ENCODE data around the gene LAMA1.

The LAMA1 gene

GRCh38 chr18:7023581-7023980 lies 94.0 kb downstream of the LAMA1 start:
- no peak for DNase-seq (ENCODE audit: low read depth)
- no peak overlapping the region for H3K4me3 ChIP-seq (ENCODE audit: low read depth, low read length)
- TF ChIP-seq, protein P1, sequence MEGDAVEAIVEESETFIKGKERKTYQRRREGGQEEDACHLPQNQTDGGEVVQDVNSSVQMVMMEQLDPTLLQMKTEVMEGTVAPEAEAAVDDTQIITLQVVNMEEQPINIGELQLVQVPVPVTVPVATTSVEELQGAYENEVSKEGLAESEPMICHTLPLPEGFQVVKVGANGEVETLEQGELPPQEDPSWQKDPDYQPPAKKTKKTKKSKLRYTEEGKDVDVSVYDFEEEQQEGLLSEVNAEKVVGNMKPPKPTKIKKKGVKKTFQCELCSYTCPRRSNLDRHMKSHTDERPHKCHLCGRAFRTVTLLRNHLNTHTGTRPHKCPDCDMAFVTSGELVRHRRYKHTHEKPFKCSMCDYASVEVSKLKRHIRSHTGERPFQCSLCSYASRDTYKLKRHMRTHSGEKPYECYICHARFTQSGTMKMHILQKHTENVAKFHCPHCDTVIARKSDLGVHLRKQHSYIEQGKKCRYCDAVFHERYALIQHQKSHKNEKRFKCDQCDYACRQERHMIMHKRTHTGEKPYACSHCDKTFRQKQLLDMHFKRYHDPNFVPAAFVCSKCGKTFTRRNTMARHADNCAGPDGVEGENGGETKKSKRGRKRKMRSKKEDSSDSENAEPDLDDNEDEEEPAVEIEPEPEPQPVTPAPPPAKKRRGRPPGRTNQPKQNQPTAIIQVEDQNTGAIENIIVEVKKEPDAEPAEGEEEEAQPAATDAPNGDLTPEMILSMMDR (IDR thresholded peaks at IDR 0.05; ENCODE audit: low read depth, low read length, missing control alignments): no peak
- in situ Hi-C loops (cut with HindIII; ENCODE audit: low sequenced_read_pairs): no loop called here

GRCh38 chr18:7023063-7023580 lies 94.5 kb downstream of the LAMA1 start:
- H3K4me3 ChIP-seq (ENCODE audit: low read depth, low read length): no peak overlapping the region
- in situ Hi-C loops (cut with HindIII; ENCODE audit: low sequenced_read_pairs): no loop called here
- TF ChIP-seq, protein P1 (IDR thresholded peaks at IDR 0.05; ENCODE audit: low read depth, low read length, missing control alignments): no peak
- no peak for DNase-seq (ENCODE audit: low read depth)

DNA sequence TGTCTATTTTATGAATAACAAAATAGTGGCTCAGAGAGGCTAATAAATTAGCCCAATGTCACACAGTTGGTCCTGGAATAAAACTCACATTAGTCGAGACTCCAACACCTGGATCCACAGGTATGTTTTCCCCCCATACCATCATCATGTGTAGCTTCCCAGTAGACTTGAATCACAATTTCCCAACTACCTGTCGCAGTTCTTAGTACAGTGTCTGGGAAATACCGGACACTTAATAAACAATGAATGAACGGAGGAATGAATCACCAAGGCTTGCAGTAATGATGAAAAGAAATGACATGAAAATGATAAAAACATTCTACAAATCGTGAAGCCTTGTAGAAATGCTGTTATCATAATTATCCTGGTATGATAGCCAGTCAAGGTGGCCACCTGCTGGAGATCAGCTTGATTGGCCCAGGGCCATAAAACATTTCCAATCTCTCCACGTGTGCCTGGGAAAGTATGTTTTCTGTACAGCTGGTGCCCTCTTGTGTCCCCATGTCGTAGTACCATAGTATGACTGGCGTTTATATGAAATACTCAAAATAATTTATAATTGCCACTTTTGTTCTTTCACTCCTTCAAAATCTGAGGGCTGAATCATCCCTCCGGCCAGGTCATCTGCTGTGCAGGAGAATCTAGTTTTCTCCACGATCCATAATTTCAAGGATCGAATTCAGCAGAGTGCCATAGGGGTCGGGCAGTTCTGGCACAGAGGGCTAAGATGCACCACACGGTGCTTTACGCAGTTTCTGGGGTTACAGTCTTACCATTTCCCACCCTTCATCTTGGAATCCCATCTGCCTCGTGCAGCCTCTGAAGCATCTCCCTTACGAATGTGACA lies 95.4 kb downstream of the LAMA1 start:
- H3K4me3 ChIP-seq (ENCODE audit: low read depth, low read length): no peak overlapping the region
- TF ChIP-seq, protein P1 (IDR thresholded peaks at IDR 0.05; ENCODE audit: low read depth, low read length, missing control alignments): peak; percentile 39
- in situ Hi-C loops (cut with HindIII; ENCODE audit: low sequenced_read_pairs): no loop called here
- DNase-seq (ENCODE audit: low read depth): peak; percentile 9

- in situ Hi-C loops (cut with HindIII; ENCODE audit: low sequenced_read_pairs): no loop called here
- H3K4me3 ChIP-seq (ENCODE audit: low read depth, low read length): no peak overlapping the region
- DNase-seq (ENCODE audit: low read depth): no peak
- TF ChIP-seq, protein P1 (IDR thresholded peaks at IDR 0.05; ENCODE audit: low read depth, low read length, missing control alignments): no peak
Measured at GRCh38 chr18:7020995-7021777, 96.4 kb downstream of the LAMA1 start.

- DNase-seq (ENCODE audit: low read depth): no peak
- H3K4me3 ChIP-seq (ENCODE audit: low read depth, low read length): no peak overlapping the region
- TF ChIP-seq, protein P1 (IDR thresholded peaks at IDR 0.05; ENCODE audit: low read depth, low read length, missing control alignments): no peak
- in situ Hi-C loops (cut with HindIII; ENCODE audit: low sequenced_read_pairs): no loop called here
Measured at GRCh38 chr18:7017013-7017412, 100.6 kb downstream of the LAMA1 start.

DNA sequence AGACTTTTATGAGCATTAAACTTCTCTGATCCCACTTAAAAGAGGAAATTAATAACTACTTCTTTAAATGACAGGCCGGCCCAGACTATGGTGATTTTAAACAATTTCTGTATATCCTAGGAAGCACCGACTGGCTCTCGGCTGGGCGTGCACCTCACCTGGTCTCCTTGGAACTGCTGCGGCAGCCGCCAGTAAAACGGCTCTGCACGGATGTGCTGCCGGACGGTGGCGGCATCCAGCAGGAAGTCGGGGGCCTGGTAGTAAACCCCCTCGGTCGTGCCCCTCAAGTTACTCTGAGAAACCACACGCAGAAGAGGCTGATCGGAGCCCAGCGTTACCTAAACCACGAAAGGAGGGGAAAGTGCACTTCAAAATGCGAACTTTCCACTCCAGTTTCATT lies 106.5 kb downstream of the LAMA1 start:
- no peak for DNase-seq (ENCODE audit: low read depth)
- H3K4me3 ChIP-seq (ENCODE audit: low read depth, low read length): no peak overlapping the region
- TF ChIP-seq, protein P1 (IDR thresholded peaks at IDR 0.05; ENCODE audit: low read depth, low read length, missing control alignments): no peak
- in situ Hi-C loops (cut with HindIII; ENCODE audit: low sequenced_read_pairs): no loop called here
